GM06990 (cell line): ENCODE data around the gene MIEN1.

Experiments used
- DNase-seq: peaks from one replicate; pipeline ENCODE4 v3.0.0-alpha.2; 2011; ENCODE audit not compliant: insufficient read length; ENCODE audit errors: extremely low read depth
- H3K27me3 ChIP-seq: replicated peaks from 2 replicates; pipeline ENCODE4 v1.6.0; 2011; ENCODE audit warnings: low read length; ENCODE audit not compliant: control insufficient read depth, insufficient read depth
- H3K36me3 ChIP-seq: 2 replicates; pipeline ENCODE4 v1.5.1; 2011; ENCODE audit warnings: low read length; ENCODE audit not compliant: control insufficient read depth, insufficient read depth
- H3K4me3 ChIP-seq: replicated peaks from 2 replicates; pipeline ENCODE4 v1.5.1; 2011; ENCODE audit warnings: low read depth, mild to moderate bottlenecking, control low read depth, low read length
- TF ChIP-seq, protein P1 (sequence below): IDR thresholded peaks from 2 replicates; pipeline ENCODE4 v1.5.1; 2011; ENCODE audit warnings: low read length, control low read depth, mild to moderate bottlenecking, inconsistent platforms; ENCODE audit not compliant: insufficient read depth, poor library complexity, severe bottlenecking

The MIEN1 gene

DNA sequence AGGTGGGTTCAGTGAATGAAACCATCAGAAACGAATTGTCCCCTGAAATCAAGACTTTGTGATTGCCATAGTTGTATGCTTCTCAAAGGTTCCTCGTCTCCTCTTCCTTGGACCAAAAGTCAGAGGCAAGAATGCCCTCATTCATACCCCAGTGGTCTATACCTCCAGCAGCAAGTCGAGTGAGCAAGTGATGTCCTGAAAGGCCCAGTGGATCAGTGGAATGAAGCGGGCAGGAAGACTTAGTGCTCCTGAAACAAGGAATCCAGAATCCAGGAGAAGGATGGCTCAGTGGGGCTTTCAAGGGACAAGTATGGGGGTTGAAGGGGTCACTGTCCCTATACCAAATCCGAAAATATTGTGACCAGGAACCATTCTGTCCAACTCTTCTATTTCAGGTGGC, 35.7 kb downstream of the MIEN1 start:
- TF ChIP-seq, protein P1, sequence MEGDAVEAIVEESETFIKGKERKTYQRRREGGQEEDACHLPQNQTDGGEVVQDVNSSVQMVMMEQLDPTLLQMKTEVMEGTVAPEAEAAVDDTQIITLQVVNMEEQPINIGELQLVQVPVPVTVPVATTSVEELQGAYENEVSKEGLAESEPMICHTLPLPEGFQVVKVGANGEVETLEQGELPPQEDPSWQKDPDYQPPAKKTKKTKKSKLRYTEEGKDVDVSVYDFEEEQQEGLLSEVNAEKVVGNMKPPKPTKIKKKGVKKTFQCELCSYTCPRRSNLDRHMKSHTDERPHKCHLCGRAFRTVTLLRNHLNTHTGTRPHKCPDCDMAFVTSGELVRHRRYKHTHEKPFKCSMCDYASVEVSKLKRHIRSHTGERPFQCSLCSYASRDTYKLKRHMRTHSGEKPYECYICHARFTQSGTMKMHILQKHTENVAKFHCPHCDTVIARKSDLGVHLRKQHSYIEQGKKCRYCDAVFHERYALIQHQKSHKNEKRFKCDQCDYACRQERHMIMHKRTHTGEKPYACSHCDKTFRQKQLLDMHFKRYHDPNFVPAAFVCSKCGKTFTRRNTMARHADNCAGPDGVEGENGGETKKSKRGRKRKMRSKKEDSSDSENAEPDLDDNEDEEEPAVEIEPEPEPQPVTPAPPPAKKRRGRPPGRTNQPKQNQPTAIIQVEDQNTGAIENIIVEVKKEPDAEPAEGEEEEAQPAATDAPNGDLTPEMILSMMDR = no peak
- no peak for DNase-seq
- Histone ChIP-seq H3K36me3 (no peaks in the 10 kb centered on the region; the same call in 1 of the 2 replicates), H3K4me3 (no peak overlapping the region), H3K27me3 (no peaks in the 10 kb centered on the region)

DNA sequence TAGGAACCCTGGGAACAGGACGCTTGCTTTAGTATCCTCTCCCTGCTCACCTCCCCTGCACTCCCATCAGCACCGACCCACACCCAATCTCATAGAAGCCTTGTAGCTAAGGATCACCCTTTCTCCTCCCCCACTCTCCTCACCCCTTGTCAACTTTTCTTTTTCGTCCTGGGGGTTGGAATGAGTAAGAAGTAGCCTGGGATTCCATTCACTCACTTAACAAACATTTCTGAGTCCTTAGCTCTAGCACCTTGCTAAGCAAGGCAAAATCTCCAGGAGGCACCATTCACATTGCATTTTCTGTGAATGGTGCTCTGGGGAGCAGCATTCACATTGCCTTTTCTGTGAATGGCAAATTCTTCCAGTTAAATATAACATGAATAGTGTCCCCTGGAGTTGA, 41.4 kb downstream of the MIEN1 start:
- TF ChIP-seq, protein P1 = no peak
- Histone ChIP-seq H3K27me3 (no peaks in the 10 kb centered on the region), H3K36me3 (no peaks in the 10 kb centered on the region), H3K4me3 (peak overlapping the region; percentile 69)
- no peak for DNase-seq

DNA sequence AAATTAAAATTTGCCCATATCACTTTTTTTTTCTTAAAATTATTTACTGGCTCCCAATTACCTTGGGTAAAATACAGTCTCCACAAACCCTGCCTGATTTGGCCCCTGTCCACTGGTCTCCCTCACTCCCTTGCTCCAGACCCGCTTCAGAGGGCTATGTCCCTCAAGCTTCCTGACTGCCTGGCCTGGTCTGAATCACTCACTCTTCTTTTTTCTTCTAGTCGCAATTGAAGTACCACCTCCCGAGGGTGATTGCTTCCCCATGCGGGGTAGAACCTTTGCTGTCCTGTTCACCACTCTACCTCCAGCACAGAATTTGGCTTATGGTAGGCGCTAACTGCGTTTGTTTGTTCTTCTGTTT, 41.9 kb downstream of the MIEN1 start:
- no peaks in the 10 kb centered on the region for H3K27me3 ChIP-seq

DNA sequence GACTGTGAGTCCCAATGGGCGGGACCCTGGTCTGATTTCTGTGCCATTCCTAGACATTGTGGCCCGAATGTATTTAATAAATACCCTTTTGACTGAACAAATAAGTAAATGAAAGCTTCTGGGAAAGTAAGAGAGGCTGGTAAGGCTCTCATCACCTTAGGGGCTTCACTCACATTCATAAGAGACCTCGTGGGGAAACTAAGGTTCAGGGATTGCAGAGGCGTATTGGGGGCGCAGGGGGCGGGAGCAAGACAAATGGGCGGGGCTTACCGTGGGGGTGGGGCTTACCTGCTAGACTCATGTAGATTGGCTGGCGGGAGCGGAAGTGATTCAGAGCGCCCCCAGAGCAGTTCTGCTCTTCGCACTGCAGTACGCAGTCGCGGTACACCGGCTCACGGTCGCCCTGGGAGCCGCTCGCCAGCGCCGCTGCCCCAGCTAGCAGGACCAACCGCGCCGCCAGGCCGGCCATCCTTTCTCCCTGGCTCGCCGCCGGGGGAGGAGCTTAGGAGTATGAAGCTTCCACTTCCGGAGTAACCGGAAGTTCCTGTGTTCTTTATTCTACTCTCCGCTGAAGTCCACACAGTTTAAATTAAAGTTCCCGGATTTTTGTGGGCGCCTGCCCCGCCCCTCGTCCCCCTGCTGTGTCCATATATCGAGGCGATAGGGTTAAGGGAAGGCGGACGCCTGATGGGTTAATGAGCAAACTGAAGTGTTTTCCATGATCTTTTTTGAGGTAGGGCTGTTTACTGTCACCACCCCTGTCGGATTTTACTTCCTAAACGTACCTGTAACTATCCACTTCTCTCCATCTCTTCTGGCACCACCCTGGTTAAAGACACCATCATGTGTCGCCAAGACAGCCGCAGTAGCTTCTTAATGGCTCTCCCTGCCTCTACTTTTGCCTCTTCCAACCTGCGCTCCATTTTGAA, 42.5 kb downstream of the MIEN1 start, which contains the start of gene PGAP3:
Gene PGAP3 (minus strand): TSS at position 512 of the 929 bp plus-strand sequence. CDS start 43 bp downstream, at position 469.
- Histone ChIP-seq H3K36me3 (no peaks in the 10 kb centered on the region; the same call in 1 of the 2 replicates), H3K4me3 (peak within 1 kb of the TSS; percentile 69), H3K27me3 (no peaks in the 10 kb centered on the region)
- DNase-seq = peak; percentile 95
- TF ChIP-seq, protein P1 = no peak

More for the DNA sequence above, 41.9 kb downstream of the MIEN1 start:
- TF ChIP-seq, protein P1 = no peak
- no peak for DNase-seq
- H3K4me3 ChIP-seq = peak overlapping the region; percentile 69
- no peaks in the 10 kb centered on the region; the same call in 1 of the 2 replicates for H3K36me3 ChIP-seq

DNA sequence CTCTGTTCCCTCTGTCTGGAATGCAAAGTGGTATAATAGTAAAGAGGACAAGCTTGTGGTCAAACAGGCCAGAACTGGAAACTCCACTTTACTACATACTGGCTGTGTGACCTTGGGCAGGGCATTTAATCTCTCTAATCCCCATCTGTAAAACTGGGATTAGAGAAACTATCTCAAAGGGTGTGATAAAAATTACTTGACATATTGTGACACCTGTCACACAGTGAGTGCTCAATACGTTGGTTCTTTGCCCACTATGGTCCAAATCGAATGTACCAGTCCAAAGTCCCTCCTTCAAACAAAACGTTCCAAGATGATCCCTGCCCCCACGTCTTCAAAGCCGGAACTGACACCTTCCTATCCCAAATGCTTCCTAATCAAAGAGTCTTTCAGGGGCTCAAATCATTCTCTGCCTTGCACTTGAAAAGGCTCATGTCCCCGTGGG, 43.2 kb downstream of the MIEN1 start:
- TF ChIP-seq, protein P1 = no peak
- no peaks in the 10 kb centered on the region; the same call in 1 of the 2 replicates for H3K36me3 ChIP-seq
- H3K27me3 ChIP-seq = no peaks in the 10 kb centered on the region
- H3K4me3 ChIP-seq = peak overlapping the region; percentile 69
- no peak for DNase-seq
